Measurements from ENCODE around the gene LRPPRC.

GRCh38 chr2:43960921-43961320 is 34.9 kb downstream of the LRPPRC start:
- TF ChIP-seq CTCF (conservative IDR thresholded peaks at IDR 0.05) (no peak), EZH2 (IDR thresholded peaks at IDR 0.05; ENCODE audit: low read depth) (no peak)

Data from PC-9 (cell line).